ENCODE results near the gene QRICH1.
A peak's percentile ranks its signal among the peaks of the same experiment; 100 is the strongest.

GRCh38 chr3:49132437-49133225 lies 38.8 kb upstream of the QRICH1 start, which contains the start of gene LAMB2:
- TF ChIP-seq CTCF (IDR thresholded peaks at IDR 0.05 in 4 of 5, conservative IDR thresholded peaks at IDR 0.05 in 1 of 5) (peak in 1 of 5 experiments; percentile 9), POLR2A (IDR thresholded peaks at IDR 0.05) (peak; percentile 52 to 55)

Measured in gastrocnemius medialis (tissue), 4 donors.